Stimulated activated CD8-positive, alpha-beta memory T cell treated with anti-CD3 and anti-CD28 coated beads, Interleukin-4, amount 100 ng/mL, for 24 hours (primary cell): ENCODE measurements around the gene RBM23.

Experiments used
- DNase-seq: peaks from one replicate; pipeline ENCODE4 v3.0.0-alpha.2; 2020; ENCODE audit warnings: low read depth

The RBM23 gene

GRCh38 chr14:22885975-22886374, 33.0 kb downstream of the RBM23 start:
- DNase-seq: no peak

- no peak for DNase-seq
These were observed 34.0 kb downstream of the RBM23 start for GRCh38 chr14:22884738-22885523.

GRCh38 chr14:22884076-22884737, 34.7 kb downstream of the RBM23 start:
- no peak for DNase-seq

- DNase-seq: no peak
These were observed 35.6 kb downstream of the RBM23 start, which contains the start of gene REM2 for GRCh38 chr14:22883173-22883976. REM2 (plus strand) TSS chr14:22883222; CDS start chr14:22883288, 66 bp downstream.

GRCh38 chr14:22882529-22883172, 36.3 kb downstream of the RBM23 start:
- no peak for DNase-seq

- no peak for DNase-seq
These were observed 36.9 kb downstream of the RBM23 start for GRCh38 chr14:22882064-22882463.

GRCh38 chr14:22878271-22879246, 40.4 kb downstream of the RBM23 start:
- no peak for DNase-seq

GRCh38 chr14:22877000-22877501, 41.9 kb downstream of the RBM23 start:
- no peak for DNase-seq

GRCh38 chr14:22875748-22876319, 43.1 kb downstream of the RBM23 start:
- DNase-seq: no peak

- DNase-seq: no peak
These were observed 43.8 kb downstream of the RBM23 start for GRCh38 chr14:22875003-22875747.

- no peak for DNase-seq
These were observed 46.0 kb downstream of the RBM23 start for GRCh38 chr14:22872833-22873520.

- peak; percentile 50 for DNase-seq
These were observed 46.7 kb downstream of the RBM23 start for GRCh38 chr14:22872033-22872832.

- DNase-seq: peak; percentile 65
These were observed 47.5 kb downstream of the RBM23 start, which contains the start of gene LRP10 for GRCh38 chr14:22871224-22872032. LRP10 (plus strand) TSS chr14:22871740; CDS start chr14:22872304, 564 bp downstream.

GRCh38 chr14:22870811-22871223, 48.1 kb downstream of the RBM23 start:
- no peak for DNase-seq

GRCh38 chr14:22866874-22867273, 52.1 kb downstream of the RBM23 start:
- DNase-seq: no peak

GRCh38 chr14:22865424-22866405, 53.2 kb downstream of the RBM23 start:
- no peak for DNase-seq
